SK-N-MC (cell line): Measurements from ENCODE around the gene SEPTIN8.
"Not testable (repeated sequence)": the region's sequence is repeated elsewhere in the genome, so short reads cannot be mapped to it uniquely, and the experiment has no call there.

Experiments
- EZH2 ChIP-seq: fragments of 200-600 bp; sonication (generic); IDR thresholded peaks from one replicate; pipeline ENCODE4 v1.6.1; 2017; ENCODE audit warnings: antibody characterized with exemption
- POLR2AphosphoS5 ChIP-seq: IDR thresholded peaks from 2 replicates; pipeline ENCODE4 v1.6.1; 2012; ENCODE audit warnings: mild to moderate bottlenecking, low read depth, low read length, borderline replicate concordance

DNA sequence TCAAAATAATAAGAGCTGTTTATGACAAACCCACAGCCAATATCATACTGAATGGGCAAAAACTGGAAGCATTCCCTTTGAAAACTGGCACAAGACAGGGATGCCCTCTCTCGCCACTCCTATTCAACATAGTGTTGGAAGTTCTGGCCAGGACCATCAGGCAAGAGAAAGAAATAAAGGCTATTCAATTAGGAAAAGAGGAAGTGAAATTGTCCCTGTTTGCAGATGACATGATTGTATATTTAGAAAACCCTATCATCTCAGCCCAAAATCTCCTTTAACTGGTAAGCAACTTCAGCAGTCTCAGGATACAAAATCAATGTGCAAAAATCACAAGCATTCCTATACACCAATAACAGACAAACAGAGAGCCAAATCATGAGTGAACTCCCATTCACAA, 27.2 kb upstream of the SEPTIN8 start:
- TF ChIP-seq POLR2AphosphoS5, EZH2: not testable (repeated sequence)
